ENCODE data around the gene PRPF31.

PRPF31 gene

DNA sequence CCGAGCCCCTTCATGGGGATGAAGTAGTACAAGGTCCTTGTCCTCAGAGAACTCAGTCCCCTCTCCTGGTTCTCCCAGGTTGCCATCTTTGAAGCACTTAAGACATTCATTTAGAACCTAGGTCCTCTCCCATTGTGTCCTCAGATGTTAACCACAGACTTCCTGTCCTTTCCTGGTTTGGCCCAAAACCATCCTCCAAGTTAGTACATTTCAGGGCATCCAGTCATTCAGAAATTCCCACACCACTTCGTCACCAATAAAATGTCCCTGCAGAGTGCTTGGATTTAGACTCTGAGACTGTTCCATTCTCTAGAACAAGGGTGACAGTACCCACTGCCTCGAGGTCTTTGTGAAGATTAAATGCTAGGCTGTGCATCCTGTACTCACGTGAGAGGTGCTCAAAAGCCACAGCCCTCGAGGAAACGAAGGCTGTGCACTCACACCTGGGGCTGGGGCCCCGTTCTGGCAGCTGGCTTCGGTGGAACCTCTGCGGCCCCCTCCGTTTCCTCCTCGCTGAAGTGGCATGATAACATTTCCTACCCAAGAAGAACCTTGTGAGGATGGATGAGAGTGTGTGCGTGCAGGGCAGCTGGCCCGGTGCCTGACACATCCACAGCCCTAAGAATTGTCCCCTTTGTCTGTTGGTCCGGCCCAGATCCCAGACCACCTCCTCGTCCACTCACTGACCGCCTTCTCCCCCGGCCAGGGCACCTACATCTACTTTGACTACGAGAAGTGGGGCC is 39.2 kb downstream of the PRPF31 start:
- TF ChIP-seq, protein P1, sequence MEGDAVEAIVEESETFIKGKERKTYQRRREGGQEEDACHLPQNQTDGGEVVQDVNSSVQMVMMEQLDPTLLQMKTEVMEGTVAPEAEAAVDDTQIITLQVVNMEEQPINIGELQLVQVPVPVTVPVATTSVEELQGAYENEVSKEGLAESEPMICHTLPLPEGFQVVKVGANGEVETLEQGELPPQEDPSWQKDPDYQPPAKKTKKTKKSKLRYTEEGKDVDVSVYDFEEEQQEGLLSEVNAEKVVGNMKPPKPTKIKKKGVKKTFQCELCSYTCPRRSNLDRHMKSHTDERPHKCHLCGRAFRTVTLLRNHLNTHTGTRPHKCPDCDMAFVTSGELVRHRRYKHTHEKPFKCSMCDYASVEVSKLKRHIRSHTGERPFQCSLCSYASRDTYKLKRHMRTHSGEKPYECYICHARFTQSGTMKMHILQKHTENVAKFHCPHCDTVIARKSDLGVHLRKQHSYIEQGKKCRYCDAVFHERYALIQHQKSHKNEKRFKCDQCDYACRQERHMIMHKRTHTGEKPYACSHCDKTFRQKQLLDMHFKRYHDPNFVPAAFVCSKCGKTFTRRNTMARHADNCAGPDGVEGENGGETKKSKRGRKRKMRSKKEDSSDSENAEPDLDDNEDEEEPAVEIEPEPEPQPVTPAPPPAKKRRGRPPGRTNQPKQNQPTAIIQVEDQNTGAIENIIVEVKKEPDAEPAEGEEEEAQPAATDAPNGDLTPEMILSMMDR (IDR thresholded peaks at IDR 0.05; ENCODE audit: low read depth, low read length) = no peak
- H3K9me3 ChIP-seq = no peaks in the 10 kb centered on the region
- H3K27me3 ChIP-seq = no peaks in the 10 kb centered on the region
- H3K36me3 ChIP-seq = peaks cover 77% of the 10 kb centered on the region
- no peak overlapping the region for H3K4me3 ChIP-seq (ENCODE audit: low read depth, low read length)
- no peaks in the 10 kb centered on the region for H3K4me1 ChIP-seq
- no peak for DNase-seq

DNA sequence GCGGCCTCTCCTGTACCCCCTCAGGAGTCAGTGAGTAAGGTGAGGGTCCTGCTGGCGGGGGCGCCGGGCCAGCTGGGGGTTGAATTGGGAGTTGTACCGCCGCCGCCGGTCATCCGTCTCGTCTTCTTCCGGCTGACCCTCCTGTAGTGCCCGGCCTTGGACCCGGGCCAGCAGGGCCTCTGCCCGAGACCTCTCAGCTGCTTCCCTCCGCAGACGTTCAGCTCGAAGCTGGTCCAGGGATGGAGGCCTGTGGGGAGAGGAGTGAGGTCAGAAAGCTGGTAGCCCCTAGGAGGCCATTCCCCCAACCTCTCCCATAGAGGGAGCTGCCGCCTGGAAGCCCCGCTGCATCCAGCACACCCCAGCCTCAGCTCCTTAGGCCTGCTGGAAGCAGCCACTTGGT is 40.1 kb downstream of the PRPF31 start:
- DNase-seq = no peak
- H3K4me1 ChIP-seq = no peaks in the 10 kb centered on the region
- H3K9me3 ChIP-seq = no peaks in the 10 kb centered on the region
- TF ChIP-seq, protein P1 (IDR thresholded peaks at IDR 0.05; ENCODE audit: low read depth, low read length) = no peak
- no peak overlapping the region for H3K4me3 ChIP-seq (ENCODE audit: low read depth, low read length)
- H3K27me3 ChIP-seq = no peaks in the 10 kb centered on the region
- H3K36me3 ChIP-seq = peaks cover 70% of the 10 kb centered on the region

DNA sequence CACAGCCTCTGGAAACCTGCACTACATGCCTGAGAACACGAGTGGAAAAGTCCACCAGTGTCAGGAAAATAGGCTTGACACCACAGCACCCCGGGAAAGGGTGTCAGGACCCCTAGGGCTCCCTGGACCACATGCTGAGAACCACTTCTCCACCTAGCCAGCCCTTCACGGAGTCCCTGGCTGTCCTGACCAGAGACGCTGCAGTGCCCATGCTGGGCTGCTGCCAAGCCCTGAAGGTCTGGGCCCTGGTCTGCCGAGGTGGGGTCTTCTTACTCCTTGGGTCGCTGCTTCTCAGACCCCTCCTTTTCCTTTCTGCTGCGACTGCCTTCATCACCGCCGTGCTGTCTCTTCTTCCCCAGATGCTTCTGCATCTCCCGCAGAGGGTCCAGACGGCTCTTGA is 40.9 kb downstream of the PRPF31 start:
- TF ChIP-seq, protein P1 (IDR thresholded peaks at IDR 0.05; ENCODE audit: low read depth, low read length) = no peak
- Histone ChIP-seq H3K36me3 (peaks cover 65% of the 10 kb centered on the region), H3K4me3 (ENCODE audit: low read depth, low read length) (no peak overlapping the region), H3K9me3 (no peaks in the 10 kb centered on the region), H3K27me3 (no peaks in the 10 kb centered on the region), H3K4me1 (no peaks in the 10 kb centered on the region)
- DNase-seq = no peak

DNA sequence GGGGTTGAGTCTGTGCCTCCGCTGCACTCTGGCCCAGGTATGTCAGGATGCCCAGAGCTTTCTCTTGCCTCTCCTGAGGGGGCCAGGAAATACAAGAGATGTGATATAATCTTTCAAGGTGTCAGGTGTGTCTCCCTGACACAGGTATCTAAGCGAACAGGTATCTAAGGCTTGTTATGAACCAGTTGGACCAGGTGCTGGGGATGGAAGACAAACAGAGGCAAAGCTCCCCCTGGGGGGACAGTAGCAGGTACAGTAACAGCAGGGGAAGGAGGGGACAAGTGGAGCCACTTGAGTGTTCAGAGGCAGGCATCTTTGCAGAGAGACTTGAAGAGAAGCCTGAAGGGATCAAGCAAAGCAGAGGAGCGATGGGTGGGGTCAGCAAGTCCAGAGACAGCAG is 41.4 kb downstream of the PRPF31 start:
- Histone ChIP-seq H3K27me3 (no peaks in the 10 kb centered on the region), H3K4me3 (ENCODE audit: low read depth, low read length) (no peak overlapping the region), H3K36me3 (peaks cover 60% of the 10 kb centered on the region), H3K4me1 (no peaks in the 10 kb centered on the region), H3K9me3 (no peaks in the 10 kb centered on the region)
- TF ChIP-seq, protein P1 (IDR thresholded peaks at IDR 0.05; ENCODE audit: low read depth, low read length) = no peak
- DNase-seq = no peak

DNA sequence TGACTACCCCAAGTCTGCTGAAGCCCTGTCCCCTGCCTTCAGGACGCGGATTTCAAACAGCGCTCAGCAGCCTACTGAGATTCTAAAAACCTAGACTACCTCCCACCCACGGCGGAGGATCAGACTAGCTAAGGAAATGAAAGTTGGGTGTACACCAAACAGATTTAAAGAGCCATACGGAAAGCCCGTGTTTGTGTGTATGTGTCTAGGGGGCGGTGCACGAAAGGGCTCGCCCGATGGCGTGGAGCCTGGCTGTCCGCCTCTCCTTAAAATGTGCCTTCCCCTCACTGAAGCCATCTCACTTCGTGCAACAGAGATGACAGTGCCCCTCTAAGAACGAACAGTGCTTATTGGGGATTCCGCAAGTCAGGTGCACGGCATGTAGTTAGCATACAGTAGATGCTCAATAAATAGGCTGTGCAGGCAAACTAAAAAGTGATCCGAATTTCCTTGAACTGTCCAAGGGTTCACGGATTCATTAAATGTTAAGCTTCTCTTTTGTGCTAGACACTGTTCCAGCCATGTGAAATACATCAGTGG is 43.3 kb downstream of the PRPF31 start:
- no peaks in the 10 kb centered on the region for H3K4me1 ChIP-seq
- no peak for DNase-seq
- H3K27me3 ChIP-seq = no peaks in the 10 kb centered on the region
- peaks cover 41% of the 10 kb centered on the region for H3K36me3 ChIP-seq
- H3K9me3 ChIP-seq = no peaks in the 10 kb centered on the region
- TF ChIP-seq, protein P1 (IDR thresholded peaks at IDR 0.05; ENCODE audit: low read depth, low read length) = no peak
- peak overlapping the region; percentile 84 for H3K4me3 ChIP-seq (ENCODE audit: low read depth, low read length)

Data from BE2C (cell line).